Fibroblast of skin of right quadriceps (primary cell): ENCODE measurements around the gene TBC1D21.

Source experiments
- DNase-seq: peaks from one replicate; pipeline ENCODE4 v3.0.0-alpha.2; 2013

Gene TBC1D21

GRCh38 chr15:73889762-73890124 lies 16.4 kb downstream of the TBC1D21 start:
- DNase-seq: no peak

- no peak for DNase-seq
These were observed 18.3 kb downstream of the TBC1D21 start for GRCh38 chr15:73891328-73892315.

- no peak for DNase-seq
These were observed 19.3 kb downstream of the TBC1D21 start for GRCh38 chr15:73892446-73893226.

- no peak for DNase-seq
These were observed 20.9 kb downstream of the TBC1D21 start for GRCh38 chr15:73894133-73894814.

GRCh38 chr15:73897441-73898261 lies 24.3 kb downstream of the TBC1D21 start:
- DNase-seq: peak; percentile 64

GRCh38 chr15:73899197-73900094 lies 26.1 kb downstream of the TBC1D21 start:
- DNase-seq: no peak

GRCh38 chr15:73900095-73900712 lies 26.8 kb downstream of the TBC1D21 start:
- DNase-seq: peak; percentile 34

- no peak for DNase-seq
These were observed 27.9 kb downstream of the TBC1D21 start for GRCh38 chr15:73901126-73901810.

- DNase-seq: no peak
These were observed 29.0 kb downstream of the TBC1D21 start for GRCh38 chr15:73902121-73903020.

GRCh38 chr15:73904026-73904815 lies 30.9 kb downstream of the TBC1D21 start:
- no peak for DNase-seq

GRCh38 chr15:73905225-73905827 lies 32.0 kb downstream of the TBC1D21 start:
- DNase-seq: no peak

- DNase-seq: peak; percentile 59
These were observed 33.1 kb downstream of the TBC1D21 start for GRCh38 chr15:73906346-73907034.

- no peak for DNase-seq
These were observed 33.7 kb downstream of the TBC1D21 start for GRCh38 chr15:73907035-73907408.

GRCh38 chr15:73908030-73908821 lies 34.9 kb downstream of the TBC1D21 start:
- peak; percentile 61 for DNase-seq

- DNase-seq: no peak
These were observed 35.4 kb downstream of the TBC1D21 start for GRCh38 chr15:73908822-73909122.

GRCh38 chr15:73909651-73910050 lies 36.3 kb downstream of the TBC1D21 start:
- DNase-seq: no peak
